Cardiac fibroblast (primary cell): ENCODE measurements around the gene SLC6A12.

Experiments used
- DNase-seq, 2 donors: peaks; one replicate each; pipeline versions ENCODE4 v3.0.0 to v3.0.0-alpha.2; 2010; ENCODE audit warnings: low read depth in 2 of 2
- H3K4me3 ChIP-seq, 2 donors: replicated peaks in 1 of 2; 1 replicate in 1 of 2; 2 replicates in 1 of 2; pipeline ENCODE4 v1.5.1; 2011; ENCODE audit warnings: low read depth in 2 of 2, low read length in 2 of 2, mild to moderate bottlenecking in 2 of 2, moderate library complexity in 1 of 2
- CTCF ChIP-seq: IDR thresholded peaks from one replicate; pipeline ENCODE4 v1.5.1; 2011; ENCODE audit warnings: low read depth, mild to moderate bottlenecking, low read length, inconsistent platforms

SLC6A12 gene

GRCh38 chr12:162467-163307 is 51.3 kb downstream of the SLC6A12 start:
- H3K4me3 ChIP-seq = no peak overlapping the region
- TF ChIP-seq CTCF = no peak
- no peak for DNase-seq

GRCh38 chr12:161823-162222 is 52.1 kb downstream of the SLC6A12 start:
- no peak for DNase-seq
- no peak overlapping the region for H3K4me3 ChIP-seq
- TF ChIP-seq CTCF = no peak

- TF ChIP-seq CTCF = no peak
- no peak overlapping the region for H3K4me3 ChIP-seq
- no peak for DNase-seq
Observed at GRCh38 chr12:160858-161257, 53.1 kb downstream of the SLC6A12 start.

GRCh38 chr12:159156-159782 is 54.7 kb downstream of the SLC6A12 start:
- H3K4me3 ChIP-seq = no peak overlapping the region
- no peak for TF ChIP-seq CTCF
- no peak for DNase-seq

GRCh38 chr12:157644-158043 is 56.3 kb downstream of the SLC6A12 start:
- no peak overlapping the region for H3K4me3 ChIP-seq
- no peak for TF ChIP-seq CTCF
- no peak for DNase-seq

GRCh38 chr12:156945-157344 is 57.0 kb downstream of the SLC6A12 start:
- no peak for TF ChIP-seq CTCF
- DNase-seq = no peak
- no peak overlapping the region for H3K4me3 ChIP-seq
